GM12892 (cell line): ENCODE results near the gene GRPEL1.

Source experiments
- POLR2A ChIP-seq: IDR thresholded peaks from 2 replicates; pipeline ENCODE4 v1.6.1; 2011; ENCODE audit warnings: low read depth, low read length, control low read depth
- POLR2AphosphoS5 ChIP-seq: IDR thresholded peaks from 2 replicates; pipeline ENCODE4 v1.6.1; 2011; ENCODE audit warnings: low read depth, low read length, control low read depth

DNA sequence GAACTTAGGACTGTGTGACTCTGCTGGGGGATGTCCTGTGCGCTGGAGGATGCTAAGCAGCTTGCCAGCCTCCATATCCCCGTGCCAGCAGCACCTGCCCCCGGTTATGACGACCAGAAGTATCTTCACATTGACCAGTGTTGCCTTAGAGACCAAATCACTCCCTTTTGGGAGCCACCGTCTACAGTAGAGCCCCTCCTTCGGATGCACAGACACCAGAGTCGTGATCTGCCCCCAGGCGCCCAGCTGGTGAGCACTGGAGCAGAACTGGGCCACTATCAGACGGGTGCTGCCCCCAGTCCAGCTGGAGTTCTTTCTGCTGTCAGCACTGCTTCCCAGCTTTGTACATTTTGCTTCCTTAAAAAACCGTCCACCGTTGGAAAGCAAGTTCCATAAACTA is 54.7 kb downstream of the GRPEL1 start:
- no peak for TF ChIP-seq POLR2A
- no peak for TF ChIP-seq POLR2AphosphoS5
